ENCODE measurements around the gene MPPE1.
A peak's percentile ranks its signal among the peaks of the same experiment; 100 is the strongest.
"Not testable (repeated sequence)": the region's sequence is repeated elsewhere in the genome, so short reads cannot be mapped to it uniquely, and the experiment has no call there.

Gene MPPE1

DNA sequence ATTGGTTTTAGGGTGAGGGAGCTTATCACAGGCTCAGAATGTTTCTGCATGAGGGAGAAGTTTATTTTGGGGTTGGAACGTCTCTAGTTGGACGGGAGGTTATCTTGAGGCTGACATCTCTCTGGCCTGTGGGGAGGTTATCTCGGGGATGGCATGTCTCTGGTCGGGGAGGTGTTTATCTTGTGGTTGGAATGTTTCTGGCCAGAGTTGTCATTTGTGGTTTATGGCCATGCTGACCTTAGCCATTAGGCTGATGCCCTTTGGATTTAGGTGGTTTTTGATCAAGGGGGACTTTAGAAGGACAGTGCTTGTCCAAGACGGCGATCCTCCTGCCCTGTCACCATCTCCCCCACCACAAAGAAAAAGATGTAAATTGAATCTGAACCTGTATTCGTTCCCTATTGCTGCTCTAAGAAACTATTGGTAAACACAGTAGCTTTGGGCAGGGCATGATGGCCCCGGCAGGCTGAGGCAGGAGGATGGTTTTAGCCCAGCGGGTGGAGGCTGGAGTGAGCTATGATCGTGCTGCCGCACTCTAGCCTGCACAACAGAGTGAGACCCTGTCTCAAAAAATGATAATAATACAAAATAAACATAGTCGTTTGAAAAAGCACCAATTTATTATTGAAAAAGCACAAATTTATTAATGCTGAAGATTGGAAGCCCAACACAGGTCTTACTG, 17.8 kb upstream of the MPPE1 start:
- no peak for DNase-seq

DNA sequence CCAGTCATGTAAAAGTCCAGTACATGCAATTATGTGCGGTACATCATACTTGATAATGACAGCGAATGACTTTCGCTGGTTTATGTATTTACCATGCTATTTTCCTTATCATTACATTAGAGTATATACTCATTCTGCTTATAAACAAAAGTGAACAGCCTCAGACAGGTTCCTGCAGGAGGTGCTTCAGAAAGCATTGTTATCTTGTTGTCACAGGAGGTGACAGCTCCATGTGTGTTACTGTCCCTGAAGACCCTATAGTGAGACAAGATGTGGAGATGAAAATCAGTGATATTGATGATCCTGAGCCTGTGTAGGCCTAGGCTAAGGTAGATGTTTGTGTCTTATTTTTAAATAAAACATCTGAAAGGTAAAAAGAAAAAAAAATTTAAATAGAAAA, 15.3 kb upstream of the MPPE1 start:
- no peak for DNase-seq

DNA sequence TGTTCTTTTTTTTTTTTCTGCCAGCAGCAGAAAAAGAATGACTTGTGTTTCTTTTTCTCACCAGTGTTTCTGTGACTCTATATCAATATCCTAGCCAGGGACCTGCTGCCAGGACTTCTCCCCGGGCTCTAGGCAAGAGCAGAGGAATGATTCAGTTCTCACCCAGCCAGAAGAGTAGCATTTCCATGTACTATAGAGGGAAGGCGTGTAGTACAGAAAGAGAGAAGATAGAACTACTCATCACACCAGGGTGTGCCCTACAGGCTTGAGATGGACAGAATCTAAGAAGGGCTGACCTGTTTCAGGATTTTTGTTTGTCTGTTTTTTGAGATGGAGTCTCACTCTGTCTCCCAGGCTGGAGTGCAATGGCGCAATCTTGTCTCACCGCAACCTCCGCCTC, 11.4 kb upstream of the MPPE1 start:
- DNase-seq, result not testable (repeated sequence)

DNA sequence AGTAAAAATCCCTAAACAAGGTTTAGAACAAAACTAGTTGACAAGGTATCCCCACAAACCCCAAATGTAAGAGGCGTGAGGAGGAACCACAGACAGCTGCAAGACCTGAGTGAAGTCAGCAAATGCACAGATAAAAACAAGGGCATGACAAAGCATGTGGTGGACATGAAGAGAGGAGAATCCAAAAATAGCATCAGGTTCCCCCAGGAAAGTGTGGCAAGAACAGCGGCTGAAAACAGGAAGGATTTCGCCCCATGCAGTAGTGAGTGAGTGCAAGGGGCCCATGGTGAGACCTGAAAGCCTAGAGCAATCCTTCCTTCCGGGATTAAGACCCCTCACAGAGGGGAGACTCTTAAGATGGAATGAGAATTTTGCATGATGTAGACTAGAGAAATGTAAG, 8.8 kb upstream of the MPPE1 start:
- DNase-seq, result peak; percentile 48 to 55

DNA sequence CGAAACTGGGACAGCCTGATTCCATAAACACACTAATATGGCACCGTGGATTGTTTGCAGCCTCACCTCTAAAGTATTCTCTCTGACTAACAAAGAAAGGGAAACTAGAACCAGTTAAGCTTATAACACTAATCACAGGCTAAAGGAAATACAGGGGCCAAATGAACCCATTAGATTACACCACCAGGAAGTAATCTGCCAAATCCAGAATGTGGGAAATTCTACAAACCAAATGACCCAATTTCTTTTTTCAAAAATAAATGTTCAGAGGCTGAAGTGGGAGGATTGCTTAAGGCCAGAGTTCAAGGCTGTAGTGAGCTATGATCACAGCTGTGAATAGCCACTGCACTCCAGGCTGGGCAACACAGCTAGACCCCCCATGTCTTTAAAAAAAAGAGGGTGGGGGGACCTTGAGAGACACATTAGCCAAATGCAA, 1.5 kb upstream of the MPPE1 start:
- peak; percentile 86 to 91 for DNase-seq

DNA sequence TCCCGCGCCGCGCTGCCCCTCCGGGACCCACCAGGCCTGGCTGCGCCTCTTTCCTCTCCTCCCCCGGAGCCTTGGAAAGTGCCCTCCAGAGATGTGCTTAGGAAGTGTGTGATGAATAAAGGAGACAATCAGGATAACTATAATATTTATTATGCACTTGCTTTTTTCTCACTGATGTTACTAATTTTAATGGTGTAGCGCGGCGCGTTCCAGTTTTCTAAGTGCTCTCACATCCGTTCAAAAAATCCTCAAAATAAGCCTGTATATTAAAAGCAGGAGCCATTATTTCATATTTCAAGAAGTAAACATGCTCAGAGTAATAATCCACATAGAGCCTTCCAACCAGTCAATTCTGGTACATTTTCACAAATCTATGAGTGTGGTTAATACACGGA, 941 bp upstream of the MPPE1 start:
- peak; percentile 11 to 16 for DNase-seq

DNA sequence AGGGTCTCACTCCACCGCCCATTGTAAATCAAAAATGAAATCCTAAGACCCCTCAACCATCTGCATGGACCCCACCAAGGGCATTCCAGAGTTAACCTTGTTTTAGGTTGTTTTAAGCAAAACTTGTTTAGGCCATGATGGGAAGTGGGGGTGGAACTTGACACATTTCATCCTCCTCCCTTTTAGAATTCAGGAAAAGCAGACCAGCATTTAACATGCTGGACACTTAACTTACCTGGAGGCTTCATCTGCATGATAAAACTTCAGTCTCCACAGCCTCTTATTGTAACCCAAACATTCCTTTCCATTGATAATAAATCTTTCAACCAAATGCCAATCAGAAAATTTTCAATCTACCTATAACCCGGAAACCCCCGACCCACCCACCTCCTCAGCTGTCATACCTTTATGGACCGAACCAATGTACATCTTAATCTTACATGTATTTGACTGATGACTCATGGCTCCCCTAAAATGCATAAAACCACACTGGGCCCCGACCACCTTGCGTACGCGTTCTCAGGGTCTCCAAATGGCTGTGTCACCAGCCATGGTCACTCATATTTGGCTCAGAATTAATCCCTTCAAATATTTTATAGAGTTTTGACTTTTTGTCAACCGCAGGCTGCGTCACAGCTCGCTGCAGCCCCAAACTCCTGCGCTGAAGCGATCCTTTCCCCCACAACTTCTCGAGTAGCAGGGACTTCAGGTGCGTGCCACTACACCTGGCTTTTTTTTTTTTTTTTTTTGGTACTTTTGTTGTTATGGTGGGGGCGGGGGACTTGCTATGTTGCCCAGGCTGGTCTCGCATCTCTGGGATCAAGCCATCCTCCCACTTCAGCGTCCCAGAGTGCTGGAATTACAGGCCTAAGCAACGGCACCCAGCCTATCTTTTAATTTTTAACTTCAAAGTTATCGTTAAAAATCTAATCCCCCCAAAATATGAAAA, 917 bp downstream of the MPPE1 start:
- no peak for DNase-seq

DNA sequence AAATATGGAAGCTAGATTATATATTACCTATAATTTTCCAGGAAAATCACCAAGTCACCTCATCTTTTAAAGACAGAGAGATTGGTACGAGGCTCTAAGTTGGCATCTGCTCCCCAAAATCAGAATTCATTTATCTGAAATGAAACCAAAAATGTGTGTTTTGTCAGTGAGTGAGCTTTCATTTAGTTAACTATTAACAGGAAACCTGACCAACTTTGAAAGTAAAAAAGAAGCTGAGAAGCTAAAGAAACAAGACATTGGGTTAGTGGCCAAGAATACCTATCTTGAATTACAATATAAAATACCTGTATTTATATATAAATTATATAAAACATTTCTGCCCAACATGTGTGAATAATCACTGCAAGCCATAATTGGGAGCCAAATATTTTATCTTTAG, 1.9 kb downstream of the MPPE1 start:
- DNase-seq, result no peak

DNA sequence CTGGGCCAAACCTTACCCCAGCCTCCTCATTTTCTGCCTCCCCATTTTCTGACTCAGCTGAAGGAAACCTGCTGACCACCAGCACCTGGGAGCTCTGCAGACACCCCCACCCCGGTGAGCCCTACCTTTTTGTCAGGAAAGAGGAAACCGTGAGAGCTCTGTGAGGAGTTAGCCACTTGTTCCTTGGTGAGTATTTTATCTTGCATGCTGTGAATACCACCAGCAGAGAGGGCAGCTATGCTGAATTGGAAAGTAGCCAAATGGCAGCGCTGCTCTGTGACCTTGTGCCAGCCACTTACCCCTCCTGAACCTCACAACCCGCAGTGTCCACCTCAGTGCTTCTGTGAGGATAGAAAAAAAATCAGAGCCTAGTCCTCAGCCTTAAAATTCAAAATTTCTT, 2.5 kb downstream of the MPPE1 start:
- no peak for DNase-seq

DNA sequence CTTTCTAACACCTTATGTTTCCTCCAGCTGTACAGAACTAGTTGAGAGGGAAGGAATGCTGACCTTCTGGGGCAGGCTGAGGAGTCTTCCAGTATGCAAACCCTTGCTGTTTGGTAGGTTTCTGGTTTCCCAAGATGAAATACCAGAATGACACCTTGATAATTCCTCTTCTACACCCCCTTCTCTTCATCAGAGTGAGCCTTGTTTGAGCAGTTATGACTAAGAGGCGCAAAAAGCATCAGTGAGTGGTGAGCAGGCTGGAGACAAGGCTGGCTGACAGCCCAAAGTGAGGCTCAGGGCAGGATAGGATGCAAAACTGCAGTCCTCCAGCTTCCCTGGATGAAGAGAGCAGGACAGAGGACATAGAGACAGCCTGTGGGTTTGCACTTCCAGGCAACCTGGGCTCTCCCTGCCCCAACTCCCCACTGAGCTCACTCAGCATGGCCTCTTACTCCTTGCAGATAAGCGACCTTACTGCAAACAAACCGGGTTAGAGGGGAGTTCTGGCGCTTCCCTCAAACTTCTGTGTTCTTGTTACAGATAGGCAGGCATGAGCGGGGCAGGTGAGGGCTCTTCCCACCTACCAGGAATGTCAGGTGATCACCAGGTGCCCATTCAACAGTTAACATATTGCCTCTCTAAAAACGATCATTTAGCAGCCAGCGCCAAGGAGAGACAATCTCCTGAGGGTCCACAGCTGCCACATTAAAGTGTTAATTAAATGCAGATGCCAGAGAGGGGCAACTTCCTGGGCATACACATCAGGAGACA, 5.4 kb downstream of the MPPE1 start:
- DNase-seq, result no peak

DNA sequence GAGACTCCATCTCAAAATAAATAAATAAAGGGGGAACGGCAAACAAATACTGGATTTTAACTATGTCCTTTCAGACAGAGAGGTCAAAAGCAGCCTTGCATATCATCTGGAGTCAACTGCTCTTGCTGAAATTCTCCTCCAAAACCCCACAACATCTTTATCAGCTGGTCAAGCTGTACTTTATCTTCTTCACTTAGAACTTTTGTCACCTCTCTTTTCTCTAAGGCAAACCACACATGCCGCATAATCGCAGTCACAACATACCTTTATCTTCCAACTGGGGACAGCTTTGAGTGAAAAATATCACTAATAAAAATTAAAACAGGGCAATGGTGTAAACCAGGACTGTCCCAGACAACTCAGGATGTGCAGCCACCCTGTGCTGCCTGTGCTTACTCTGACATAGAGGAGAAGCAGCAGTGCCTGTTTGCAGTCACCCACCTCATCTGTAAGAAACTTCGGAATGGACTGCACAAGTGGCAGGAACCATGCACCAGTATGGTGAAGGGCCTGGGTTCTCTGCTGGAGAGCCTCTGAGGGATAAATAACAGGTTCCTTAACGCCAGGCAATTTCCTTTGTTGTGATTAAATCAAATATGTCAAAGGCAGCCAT, 6.2 kb downstream of the MPPE1 start:
- DNase-seq, result no peak

DNA sequence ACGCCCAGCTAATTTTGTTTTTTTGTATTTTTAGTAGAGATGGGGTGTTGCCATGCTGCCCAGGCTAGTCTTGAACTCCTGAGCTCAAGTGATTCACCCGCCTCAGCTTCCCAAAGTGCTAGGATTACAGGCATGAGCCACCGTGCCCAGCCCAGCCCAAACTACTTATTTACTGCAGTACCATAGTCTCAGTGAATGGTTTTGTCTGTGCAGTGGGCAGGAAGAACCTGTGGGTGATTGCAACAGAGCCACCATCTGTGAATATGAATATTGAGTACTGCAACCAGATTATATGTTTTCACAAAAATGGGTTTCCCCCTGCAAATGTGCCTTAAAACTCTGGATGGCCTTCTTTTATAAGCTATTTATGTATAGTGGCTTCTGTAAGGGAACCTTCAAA, 9.1 kb downstream of the MPPE1 start:
- no peak for DNase-seq

DNA sequence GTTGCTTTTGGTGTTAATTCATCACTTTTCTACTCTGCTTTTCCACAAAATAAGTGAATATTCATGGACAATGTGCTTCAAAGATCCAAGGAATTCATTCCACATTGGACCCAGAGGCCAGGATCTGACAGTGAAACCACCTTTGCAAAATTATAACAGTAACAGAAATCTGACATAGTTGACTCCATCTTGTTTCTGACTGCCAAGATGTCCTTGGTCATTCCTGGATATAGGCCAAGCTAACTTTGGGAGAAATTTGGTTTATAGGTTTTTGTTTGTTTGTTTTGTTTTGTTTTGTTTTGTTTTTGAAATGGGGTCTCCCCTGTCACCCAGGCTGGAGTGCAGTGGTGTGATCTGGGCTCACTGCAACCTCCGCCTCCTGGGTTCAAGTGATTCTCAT, 10.3 kb downstream of the MPPE1 start:
- DNase-seq, result no peak

DNA sequence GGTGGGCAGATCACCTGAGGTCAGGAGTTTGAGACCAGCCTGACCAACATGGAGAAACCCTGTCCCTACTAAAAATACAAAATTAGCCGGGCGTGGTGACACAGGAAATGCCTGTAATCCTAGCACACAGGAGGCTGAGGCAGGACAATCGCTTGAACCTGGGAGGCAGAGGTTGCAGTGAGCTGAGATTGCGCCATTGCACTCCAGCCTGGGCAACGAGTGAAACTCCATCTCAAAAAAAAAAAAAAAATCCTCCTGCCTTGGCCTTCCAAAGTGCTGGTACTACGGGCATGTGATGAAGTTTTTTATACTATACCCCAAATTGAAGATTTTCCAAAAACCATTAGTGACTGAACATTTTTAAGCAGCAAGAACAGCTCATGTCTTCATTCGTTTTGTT, 15.7 kb downstream of the MPPE1 start:
- not testable (repeated sequence) for DNase-seq

DNA sequence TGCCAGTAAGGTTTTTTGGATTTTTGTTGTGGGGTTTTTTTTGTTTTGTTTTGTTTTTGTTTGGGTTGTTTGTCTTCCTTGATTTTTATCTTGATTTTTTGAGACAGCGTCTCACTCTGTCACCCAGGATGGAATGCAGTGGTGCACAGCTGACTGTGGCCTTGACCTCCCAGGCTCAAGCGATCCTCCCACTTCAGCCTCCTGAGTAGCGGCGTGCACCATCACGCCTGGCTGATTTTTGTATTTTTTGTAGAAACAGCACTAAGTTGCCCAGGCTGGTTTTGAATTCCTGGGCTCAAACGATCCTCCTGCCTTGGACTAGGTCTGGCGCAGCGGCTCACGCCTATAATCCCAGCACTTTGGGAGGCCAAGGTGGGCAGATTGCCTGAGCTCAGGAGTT, 16.4 kb downstream of the MPPE1 start:
- DNase-seq, result no peak

DNA sequence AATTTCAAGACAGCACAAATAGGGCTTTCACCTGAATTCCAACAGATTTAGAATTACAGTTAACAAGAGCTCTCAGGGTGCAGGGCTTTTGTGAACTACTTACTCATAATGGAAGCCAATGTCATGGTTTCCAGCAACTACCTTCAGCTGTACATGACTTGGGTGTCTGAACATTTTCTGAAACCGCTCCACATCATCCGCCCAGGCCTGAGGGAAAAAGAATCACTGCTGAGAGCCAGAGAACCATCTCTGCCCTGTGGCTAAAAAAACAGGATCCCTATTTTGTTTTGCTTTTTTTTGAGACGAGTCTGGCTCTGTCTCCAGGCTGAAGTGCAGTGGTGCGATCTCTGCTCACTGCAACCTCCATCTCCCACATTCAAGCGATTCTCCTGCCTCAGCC, 18.8 kb downstream of the MPPE1 start:
- no peak for DNase-seq

DNA sequence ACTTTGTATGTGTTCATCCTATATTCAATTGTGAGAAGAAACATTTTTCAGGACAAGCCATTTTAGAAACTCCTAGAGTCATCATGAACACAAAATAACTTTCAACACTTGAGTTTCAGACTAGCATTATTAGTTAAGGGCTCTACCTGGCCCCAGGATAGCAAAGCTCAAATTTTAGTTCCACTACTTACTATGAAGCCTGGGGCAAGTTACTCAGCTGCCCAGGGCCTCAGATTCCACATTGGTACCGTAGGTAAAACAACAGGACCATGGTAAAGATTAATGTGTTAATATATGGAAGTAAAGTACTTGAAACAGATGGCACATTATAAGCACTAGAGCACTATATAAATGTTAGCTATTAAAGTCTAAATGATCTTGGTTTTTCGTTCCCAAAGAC, 19.4 kb downstream of the MPPE1 start:
- no peak for DNase-seq

DNA sequence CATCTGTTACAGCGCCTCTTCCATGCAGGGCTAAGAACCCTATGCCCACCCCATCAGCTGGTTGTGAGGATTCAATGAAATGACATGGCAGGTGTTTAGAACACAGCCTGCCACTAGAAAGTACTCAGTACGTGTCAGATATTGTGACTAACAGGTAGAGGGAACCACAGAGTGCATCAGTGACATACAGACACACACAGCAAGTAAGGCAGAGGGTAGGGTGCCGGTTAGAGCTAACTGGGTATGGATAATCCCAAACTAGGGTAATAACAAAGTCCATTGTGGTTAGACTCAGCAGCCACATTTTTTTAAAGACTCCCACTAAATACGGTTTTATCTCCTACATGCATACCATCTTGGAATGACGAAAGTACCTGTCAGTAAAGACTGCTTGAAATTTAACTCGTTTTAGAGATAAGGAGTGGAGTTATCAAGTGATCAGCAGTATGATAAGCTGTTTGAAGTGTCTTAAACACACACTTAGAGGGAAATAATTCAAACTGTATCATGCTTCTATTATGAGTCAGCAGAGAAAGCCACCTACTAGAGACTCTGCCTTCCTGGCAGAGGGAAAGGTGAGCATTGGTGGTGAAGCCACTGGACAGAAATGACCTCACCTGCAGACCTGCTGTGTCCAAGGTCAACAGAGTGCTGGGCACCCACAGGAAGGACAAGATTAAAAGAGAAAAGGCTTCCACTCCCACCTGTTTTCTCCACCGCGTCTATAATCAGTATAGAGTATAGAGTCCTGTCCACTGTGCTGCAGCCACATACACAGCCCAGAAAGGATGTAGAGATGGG, 20.6 kb downstream of the MPPE1 start:
- DNase-seq, result no peak

DNA sequence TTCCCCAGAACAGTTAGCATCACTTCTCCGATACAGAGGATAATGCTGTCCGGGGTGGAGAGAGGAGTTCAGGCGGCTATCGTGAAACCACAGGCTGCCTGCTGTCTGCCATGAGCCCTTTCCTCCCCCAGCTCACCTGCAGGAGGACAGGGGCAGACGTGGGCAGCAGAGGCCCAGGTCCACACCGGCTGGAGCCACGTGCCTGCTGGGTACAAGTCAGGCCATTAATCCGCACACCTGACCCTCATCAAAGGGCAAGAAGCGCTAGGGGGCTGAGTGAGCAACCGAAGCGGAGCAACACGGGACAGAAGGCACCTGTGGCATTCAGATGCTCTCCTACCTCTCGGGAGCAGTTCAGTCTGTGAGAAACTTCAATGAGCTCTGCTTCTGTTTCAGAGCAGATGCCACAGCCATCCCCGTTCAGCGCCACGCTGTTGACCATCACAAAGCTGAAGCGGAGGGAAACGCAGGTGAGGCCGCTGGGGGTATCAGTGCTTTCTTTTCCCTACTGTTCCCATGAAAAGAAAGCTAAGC, 21.5 kb downstream of the MPPE1 start:
- DNase-seq, result no peak

DNA sequence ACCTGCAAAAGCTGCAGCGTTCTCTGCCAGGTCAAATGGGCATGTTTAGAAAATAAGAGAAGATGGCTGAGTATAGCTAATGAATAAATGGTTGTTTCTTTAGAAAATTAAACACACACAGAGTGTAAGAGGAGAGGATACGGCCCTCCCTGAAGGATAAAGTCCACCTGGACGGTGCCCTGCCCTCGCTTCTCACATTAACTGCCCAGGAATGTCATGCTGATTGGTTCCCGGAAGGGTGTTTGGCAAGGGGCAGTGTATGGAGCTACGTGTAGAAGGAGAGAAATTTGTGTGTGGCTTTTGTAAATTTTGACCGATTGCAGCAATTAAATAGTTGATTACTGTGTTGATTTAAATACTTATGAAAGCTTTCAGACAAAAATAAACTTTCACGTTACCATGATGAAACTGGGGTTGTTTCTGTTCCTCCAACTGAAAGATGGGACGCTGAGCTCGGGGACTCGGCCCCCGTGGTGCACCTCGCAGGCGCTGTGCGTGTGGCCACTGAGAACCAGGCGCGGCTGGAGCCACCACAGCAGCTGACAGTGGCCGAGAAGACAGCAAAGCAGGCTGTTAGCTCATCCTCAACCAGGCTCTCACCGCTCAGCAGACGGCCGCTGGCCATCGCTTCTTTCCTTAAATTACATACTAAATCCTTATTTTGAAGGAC, 22.7 kb downstream of the MPPE1 start:
- peak; percentile 27 to 40 for DNase-seq

DNA sequence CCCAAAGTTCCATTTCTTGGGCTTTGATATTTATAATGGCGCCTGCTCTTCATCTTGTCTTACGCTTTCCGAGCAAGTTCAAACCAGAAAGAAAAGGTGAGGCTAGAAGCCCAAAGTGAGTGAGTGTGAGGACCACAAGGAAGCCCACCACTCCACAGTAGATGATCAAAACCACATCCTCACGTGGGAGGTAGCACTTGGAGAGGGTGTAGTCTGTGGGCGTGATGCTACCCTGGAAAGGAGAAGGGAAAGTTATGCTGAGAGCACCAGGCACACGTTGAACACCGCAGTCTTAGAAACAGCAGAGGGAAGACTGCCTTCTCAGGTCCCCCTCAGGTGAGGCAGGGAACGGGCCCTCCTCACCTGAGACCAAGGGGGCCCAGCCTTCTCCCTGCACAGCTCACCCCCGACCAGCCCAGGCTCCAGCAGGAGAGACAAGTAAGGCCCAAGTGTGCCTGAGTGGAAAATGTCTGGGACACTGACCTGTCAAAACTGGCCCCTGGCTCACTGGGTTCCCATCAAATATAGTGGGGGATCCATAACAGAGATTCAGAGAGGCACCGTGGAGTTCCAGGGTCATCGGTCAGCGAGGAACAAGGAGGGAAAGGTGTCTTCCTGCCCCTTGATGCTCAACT, 23.6 kb downstream of the MPPE1 start:
- DNase-seq, result no peak
